ENCODE measurements around the gene F12.
A peak's percentile ranks its signal among the peaks of the same experiment; 100 is the strongest.

F12 gene

DNA sequence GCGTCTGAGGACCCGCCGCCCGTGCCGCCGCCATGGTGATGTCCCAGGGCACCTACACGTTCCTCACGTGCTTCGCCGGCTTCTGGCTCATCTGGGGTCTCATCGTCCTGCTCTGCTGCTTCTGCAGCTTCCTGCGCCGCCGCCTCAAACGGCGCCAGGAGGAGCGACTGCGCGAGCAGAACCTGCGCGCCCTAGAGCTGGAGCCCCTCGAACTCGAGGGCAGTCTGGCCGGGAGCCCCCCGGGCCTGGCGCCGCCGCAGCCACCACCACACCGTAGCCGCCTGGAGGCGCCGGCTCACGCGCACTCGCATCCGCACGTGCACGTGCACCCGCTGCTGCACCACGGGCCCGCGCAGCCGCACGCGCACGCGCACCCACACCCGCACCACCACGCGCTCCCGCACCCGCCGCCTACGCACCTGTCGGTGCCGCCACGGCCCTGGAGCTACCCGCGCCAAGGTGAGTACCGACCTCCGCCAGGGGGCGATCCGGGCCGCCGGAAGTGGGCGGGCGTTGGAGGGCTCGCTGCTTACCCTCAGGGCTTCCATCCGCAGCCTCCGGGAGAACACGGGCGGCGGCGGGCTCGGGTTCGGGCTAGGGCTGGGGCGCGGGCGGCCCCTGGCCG, 45.8 kb upstream of the F12 start (continued):
- TF ChIP-seq ZNF70 (CRISPR knock-in tag; IDR thresholded peaks at IDR 0.05) (0 out of 2 replicates have a peak, but pooled peaks have one; percentile 22), CSDC2 (CRISPR knock-in tag; IDR thresholded peaks at IDR 0.05) (no peak), ZNF565 (CRISPR knock-in tag; conservative IDR thresholded peaks at IDR 0.05; ENCODE audit: low read depth) (no peak), RARB (CRISPR knock-in tag; IDR thresholded peaks at IDR 0.05) (no peak), CREB5 (CRISPR knock-in tag; IDR thresholded peaks at IDR 0.05; ENCODE audit: low read depth) (no peak), GLIS3 (CRISPR knock-in tag; IDR thresholded peaks at IDR 0.05) (no peak), BACH2 (CRISPR knock-in tag; IDR thresholded peaks at IDR 0.05; ENCODE audit: borderline replicate concordance) (no peak), ZFP3 (CRISPR knock-in tag; IDR thresholded peaks at IDR 0.05) (peak; percentile 68; the same call in 1 of the 2 replicates), SNAI2 (CRISPR knock-in tag; IDR thresholded peaks at IDR 0.05) (peak; percentile 85), TSHZ2 (CRISPR knock-in tag; IDR thresholded peaks at IDR 0.05) (peak; percentile 45; the same call in 1 of the 2 replicates)

DNA sequence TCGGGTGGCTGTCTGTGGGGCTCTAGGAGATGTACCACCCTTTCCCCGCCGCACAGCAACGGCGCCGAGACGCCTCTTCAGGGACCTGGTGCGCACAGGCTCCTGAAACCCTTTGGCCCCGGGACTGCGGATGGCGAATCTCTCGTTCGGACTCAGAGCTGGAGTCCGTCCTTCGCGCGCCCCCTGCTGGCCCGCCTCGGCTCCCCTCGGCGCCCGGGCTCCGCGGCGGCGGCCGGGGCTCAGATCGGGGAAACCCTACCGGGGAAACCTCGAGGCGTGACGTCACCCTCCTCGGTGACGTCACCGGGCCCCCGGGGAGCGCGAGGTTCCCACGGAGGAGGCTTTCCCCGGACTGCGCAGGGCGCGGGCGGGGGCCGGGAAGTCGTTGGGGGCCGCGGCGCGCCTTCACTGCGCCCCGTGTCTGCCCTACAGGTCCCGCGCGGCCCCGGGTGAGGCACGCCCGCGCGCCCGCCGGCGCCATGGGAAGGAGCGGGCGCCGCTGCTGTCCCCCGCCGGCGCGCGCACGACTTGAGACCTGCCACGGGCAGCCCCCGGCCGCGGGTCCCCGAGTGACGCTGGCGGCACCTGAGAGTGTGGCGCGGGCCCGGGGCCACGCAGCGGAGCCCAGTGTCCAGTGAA, 45.2 kb upstream of the F12 start:
- TF ChIP-seq, protein P1, sequence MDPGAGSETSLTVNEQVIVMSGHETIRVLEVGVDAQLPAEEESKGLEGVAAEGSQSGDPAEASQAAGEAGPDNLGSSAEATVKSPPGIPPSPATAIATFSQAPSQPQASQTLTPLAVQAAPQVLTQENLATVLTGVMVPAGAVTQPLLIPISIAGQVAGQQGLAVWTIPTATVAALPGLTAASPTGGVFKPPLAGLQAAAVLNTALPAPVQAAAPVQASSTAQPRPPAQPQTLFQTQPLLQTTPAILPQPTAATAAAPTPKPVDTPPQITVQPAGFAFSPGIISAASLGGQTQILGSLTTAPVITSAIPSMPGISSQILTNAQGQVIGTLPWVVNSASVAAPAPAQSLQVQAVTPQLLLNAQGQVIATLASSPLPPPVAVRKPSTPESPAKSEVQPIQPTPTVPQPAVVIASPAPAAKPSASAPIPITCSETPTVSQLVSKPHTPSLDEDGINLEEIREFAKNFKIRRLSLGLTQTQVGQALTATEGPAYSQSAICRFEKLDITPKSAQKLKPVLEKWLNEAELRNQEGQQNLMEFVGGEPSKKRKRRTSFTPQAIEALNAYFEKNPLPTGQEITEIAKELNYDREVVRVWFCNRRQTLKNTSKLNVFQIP (CRISPR knock-in tag; IDR thresholded peaks at IDR 0.05; ENCODE audit: borderline replicate concordance, low read depth), result no peak
- TF ChIP-seq SNAI2 (CRISPR knock-in tag; IDR thresholded peaks at IDR 0.05), result peak; percentile 51; the same call in 1 of the 2 replicates
- TF ChIP-seq CSDC2 (CRISPR knock-in tag; IDR thresholded peaks at IDR 0.05), result peak; percentile 72; the same call in 1 of the 2 replicates
- TF ChIP-seq ZFP30 (CRISPR knock-in tag; IDR thresholded peaks at IDR 0.05), result peak; percentile 62; the same call in 1 of the 2 replicates
- TF ChIP-seq GLIS3 (CRISPR knock-in tag; IDR thresholded peaks at IDR 0.05), result no peak
- TF ChIP-seq OSR1 (CRISPR knock-in tag; IDR thresholded peaks at IDR 0.05), result no peak
- TF ChIP-seq ZNF8 (CRISPR knock-in tag; IDR thresholded peaks at IDR 0.05), result no peak
- peak; percentile 81; the same call in 1 of the 2 replicates for TF ChIP-seq ZNF565 (CRISPR knock-in tag; conservative IDR thresholded peaks at IDR 0.05; ENCODE audit: low read depth)
- TF ChIP-seq PPARA (CRISPR knock-in tag; IDR thresholded peaks at IDR 0.05; ENCODE audit: borderline replicate concordance), result no peak
- peak; percentile 65 for TF ChIP-seq ZFP3 (CRISPR knock-in tag; IDR thresholded peaks at IDR 0.05)
- no peak for TF ChIP-seq BACH2 (CRISPR knock-in tag; IDR thresholded peaks at IDR 0.05; ENCODE audit: borderline replicate concordance)
- ATAC-seq, result peak; percentile 55

DNA sequence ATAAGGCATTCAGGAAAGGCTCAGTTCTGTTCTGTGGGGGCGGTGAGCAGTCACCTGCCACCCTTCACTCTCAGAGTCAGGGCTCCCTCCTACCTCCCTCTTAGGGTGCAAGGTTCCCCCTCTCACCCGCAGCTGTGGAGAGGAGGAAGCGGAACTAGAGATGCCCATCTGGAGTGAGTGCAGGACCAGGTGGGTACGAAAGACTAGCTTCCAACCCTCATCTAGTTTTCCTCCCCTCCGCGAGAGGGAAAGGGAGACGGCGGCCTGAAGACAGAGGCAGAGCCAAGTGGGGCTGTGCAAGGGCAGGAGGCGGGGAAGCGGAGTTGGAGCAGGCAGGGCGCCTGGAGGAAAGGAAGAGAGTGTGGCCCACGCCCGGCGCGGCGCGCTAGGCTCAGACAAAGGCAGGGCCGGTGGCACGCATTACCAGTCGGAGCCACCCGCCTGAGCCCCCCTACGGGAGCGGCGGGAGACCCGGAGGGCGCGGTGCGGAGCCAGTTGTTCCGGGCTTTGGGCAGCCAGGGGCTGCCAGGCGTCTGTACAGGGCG, 44.6 kb upstream of the F12 start:
- ATAC-seq, result peak; percentile 4
- TF ChIP-seq, protein P2, sequence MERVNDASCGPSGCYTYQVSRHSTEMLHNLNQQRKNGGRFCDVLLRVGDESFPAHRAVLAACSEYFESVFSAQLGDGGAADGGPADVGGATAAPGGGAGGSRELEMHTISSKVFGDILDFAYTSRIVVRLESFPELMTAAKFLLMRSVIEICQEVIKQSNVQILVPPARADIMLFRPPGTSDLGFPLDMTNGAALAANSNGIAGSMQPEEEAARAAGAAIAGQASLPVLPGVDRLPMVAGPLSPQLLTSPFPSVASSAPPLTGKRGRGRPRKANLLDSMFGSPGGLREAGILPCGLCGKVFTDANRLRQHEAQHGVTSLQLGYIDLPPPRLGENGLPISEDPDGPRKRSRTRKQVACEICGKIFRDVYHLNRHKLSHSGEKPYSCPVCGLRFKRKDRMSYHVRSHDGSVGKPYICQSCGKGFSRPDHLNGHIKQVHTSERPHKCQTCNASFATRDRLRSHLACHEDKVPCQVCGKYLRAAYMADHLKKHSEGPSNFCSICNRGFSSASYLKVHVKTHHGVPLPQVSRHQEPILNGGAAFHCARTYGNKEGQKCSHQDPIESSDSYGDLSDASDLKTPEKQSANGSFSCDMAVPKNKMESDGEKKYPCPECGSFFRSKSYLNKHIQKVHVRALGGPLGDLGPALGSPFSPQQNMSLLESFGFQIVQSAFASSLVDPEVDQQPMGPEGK (CRISPR knock-in tag; IDR thresholded peaks at IDR 0.05; ENCODE audit: borderline replicate concordance), result no peak
- TF ChIP-seq ZNF8 (CRISPR knock-in tag; IDR thresholded peaks at IDR 0.05) (no peak), PPARA (CRISPR knock-in tag; IDR thresholded peaks at IDR 0.05; ENCODE audit: borderline replicate concordance) (no peak), TOX (CRISPR knock-in tag; IDR thresholded peaks at IDR 0.05; ENCODE audit: borderline replicate concordance) (no peak), ZNF565 (CRISPR knock-in tag; conservative IDR thresholded peaks at IDR 0.05; ENCODE audit: low read depth) (no peak), ESRRG (CRISPR knock-in tag; IDR thresholded peaks at IDR 0.05) (no peak), ZFP3 (CRISPR knock-in tag; IDR thresholded peaks at IDR 0.05) (no peak), ZFP30 (CRISPR knock-in tag; IDR thresholded peaks at IDR 0.05) (no peak), TCF4 (CRISPR knock-in tag; IDR thresholded peaks at IDR 0.05; ENCODE audit: borderline replicate concordance) (no peak), RARB (CRISPR knock-in tag; IDR thresholded peaks at IDR 0.05) (no peak), OSR1 (CRISPR knock-in tag; IDR thresholded peaks at IDR 0.05) (no peak), ARNTL (CRISPR knock-in tag; IDR thresholded peaks at IDR 0.05; ENCODE audit: borderline replicate concordance, low read depth) (no peak), GLIS3 (CRISPR knock-in tag; IDR thresholded peaks at IDR 0.05) (no peak)
- TF ChIP-seq, protein P3, sequence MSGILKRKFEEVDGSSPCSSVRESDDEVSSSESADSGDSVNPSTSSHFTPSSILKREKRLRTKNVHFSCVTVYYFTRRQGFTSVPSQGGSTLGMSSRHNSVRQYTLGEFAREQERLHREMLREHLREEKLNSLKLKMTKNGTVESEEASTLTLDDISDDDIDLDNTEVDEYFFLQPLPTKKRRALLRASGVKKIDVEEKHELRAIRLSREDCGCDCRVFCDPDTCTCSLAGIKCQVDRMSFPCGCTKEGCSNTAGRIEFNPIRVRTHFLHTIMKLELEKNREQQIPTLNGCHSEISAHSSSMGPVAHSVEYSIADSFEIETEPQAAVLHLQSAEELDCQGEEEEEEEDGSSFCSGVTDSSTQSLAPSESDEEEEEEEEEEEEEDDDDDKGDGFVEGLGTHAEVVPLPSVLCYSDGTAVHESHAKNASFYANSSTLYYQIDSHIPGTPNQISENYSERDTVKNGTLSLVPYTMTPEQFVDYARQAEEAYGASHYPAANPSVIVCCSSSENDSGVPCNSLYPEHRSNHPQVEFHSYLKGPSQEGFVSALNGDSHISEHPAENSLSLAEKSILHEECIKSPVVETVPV (CRISPR knock-in tag; IDR thresholded peaks at IDR 0.05), result no peak
- TF ChIP-seq, protein P1 (CRISPR knock-in tag; IDR thresholded peaks at IDR 0.05; ENCODE audit: borderline replicate concordance, low read depth), result no peak

Measured in SK-N-SH treated with all-trans-retinoic acid at 6 μM for 48 hours (cell line).